A673 (cell line): Measurements from ENCODE around the gene TTC34.

Source experiments
- CTCF ChIP-seq: fragments of 300-800, 200-600 bp; sonication (generic); conservative IDR thresholded peaks from 2 replicates; pipeline ENCODE4 v1.5.1; 2017; ENCODE audit warnings: low read depth, mild to moderate bottlenecking, antibody characterized with exemption, low read length, moderate library complexity, mixed read lengths
- EZH2 ChIP-seq: fragments of 200-600 bp; sonication (generic); IDR thresholded peaks from 2 replicates; pipeline ENCODE4 v1.6.1; 2017; ENCODE audit warnings: borderline replicate concordance, low read depth, mild to moderate bottlenecking, mixed read lengths, antibody characterized with exemption, low read length; ENCODE audit not compliant: poor library complexity, severe bottlenecking

DNA sequence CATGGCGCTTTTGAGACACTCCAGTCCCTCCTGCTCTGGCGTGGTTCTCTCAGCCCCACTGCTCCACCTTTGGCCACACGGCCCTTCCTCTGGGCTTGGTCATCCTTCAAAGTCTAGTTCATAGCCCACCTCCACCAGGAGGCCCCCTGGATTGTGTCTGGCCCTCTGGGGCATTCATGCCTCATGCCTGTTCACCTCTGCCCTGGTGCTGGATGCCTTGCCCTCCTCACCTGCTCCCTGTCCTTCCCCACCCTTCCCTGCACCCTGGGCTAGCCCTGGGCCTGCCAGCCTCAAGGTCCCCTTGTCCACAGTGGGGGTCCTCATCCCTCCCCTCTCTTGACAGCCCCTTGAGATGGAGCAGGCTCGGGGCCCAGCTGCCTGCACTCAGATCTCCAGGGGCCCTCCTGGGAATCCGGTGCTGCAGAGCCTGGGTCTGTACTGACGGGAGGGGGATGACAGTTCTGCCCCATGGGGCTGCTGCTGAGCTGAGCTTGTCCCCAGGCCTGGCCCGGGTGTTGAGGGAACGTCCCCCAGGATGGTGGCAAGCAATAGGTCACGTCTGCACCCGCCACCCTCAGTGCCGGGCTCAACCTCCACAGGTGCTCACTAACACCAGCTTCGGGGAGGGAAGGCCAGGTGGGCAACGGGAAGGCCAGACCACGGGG, 196.5 kb downstream of the TTC34 start:
- TF ChIP-seq CTCF = no peak
- TF ChIP-seq EZH2 = no peak
